Karpas-422 (cell line): ENCODE results near the gene PRL. TPM values are rescaled to one million over a fixed set of nuclear protein-coding genes. Genes with fewer than 3 reads are reported as not detected.

Experiments used
- DNase-seq: peaks from one replicate; pipeline ENCODE4 v3.0.0-alpha.2; 2015
- H2AFZ ChIP-seq: fragments of 200-600 bp; sonication (generic); 2 replicates; pipeline ENCODE4 v1.6.1; 2014; ENCODE audit warnings: antibody characterized with exemption, low read length, mixed read lengths
- H3K27ac ChIP-seq: fragments of 200-600 bp; sonication (generic); 2 replicates; pipeline ENCODE4 v1.5.1; 2014; ENCODE audit warnings: mild to moderate bottlenecking, low read length, moderate library complexity
- H3K27me3 ChIP-seq: fragments of 200-600 bp; sonication (generic); 2 replicates; pipeline ENCODE4 v1.6.1; 2014; ENCODE audit warnings: low read length, mixed read lengths
- H3K36me3 ChIP-seq: fragments of 200-600 bp; sonication (generic); 2 replicates; pipeline ENCODE4 v1.6.1; 2014; ENCODE audit warnings: low read length, mixed read lengths; ENCODE audit not compliant: insufficient read depth
- H3K4me1 ChIP-seq: fragments of 200-600 bp; sonication (generic); 2 replicates; pipeline ENCODE4 v1.6.1; 2014; ENCODE audit warnings: mild to moderate bottlenecking, low read length, mixed read lengths
- H3K4me2 ChIP-seq: fragments of 200-600 bp; sonication (generic); 2 replicates; pipeline ENCODE4 v1.6.1; 2014; ENCODE audit warnings: low read length, low read depth, mild to moderate bottlenecking; ENCODE audit not compliant: poor library complexity, severe bottlenecking
- H3K4me3 ChIP-seq: fragments of 200-600 bp; sonication (generic); 2 replicates; pipeline ENCODE4 v1.5.1; 2014; ENCODE audit warnings: mild to moderate bottlenecking, antibody characterized with exemption, low read length, mixed read lengths
- H3K79me2 ChIP-seq: fragments of 200-600 bp; sonication (generic); 2 replicates; pipeline ENCODE4 v1.6.1; 2014; ENCODE audit warnings: mild to moderate bottlenecking, low read length, mixed read lengths
- H3K9ac ChIP-seq: fragments of 200-600 bp; sonication (generic); 2 replicates; pipeline ENCODE4 v1.6.0; 2014; ENCODE audit warnings: low read length
- H3K9me2 ChIP-seq: fragments of 200-600 bp; sonication (generic), shearing (Covaris generic); replicated peaks from 2 replicates; pipeline ENCODE4 v1.6.0; 2014; ENCODE audit warnings: mild to moderate bottlenecking, low read length, moderate library complexity; ENCODE audit not compliant: insufficient read depth
- H3K9me3 ChIP-seq: fragments of 300-700, 200-600 bp; sonication (generic); 2 replicates; pipeline ENCODE4 v1.6.1; 2014; ENCODE audit warnings: low read length, mixed read lengths
- H4K20me1 ChIP-seq: fragments of 200-600 bp; sonication (generic); 2 replicates; pipeline ENCODE4 v1.6.1; 2014; ENCODE audit warnings: mild to moderate bottlenecking, antibody characterized with exemption, low read length, low read depth; ENCODE audit not compliant: insufficient read depth
- total RNA-seq: library from RNA; depleted of rRNA; stranded (reverse); fragments of >200 nt; shearing (Covaris generic); gene quantifications from 2 replicates; pipeline ENCODE4 v1.2.3, GENCODE V29; 2014; ENCODE audit warnings: low replicate concordance

The PRL gene
- total RNA-seq, 1 experiment from 2014 or later: not detected

DNA sequence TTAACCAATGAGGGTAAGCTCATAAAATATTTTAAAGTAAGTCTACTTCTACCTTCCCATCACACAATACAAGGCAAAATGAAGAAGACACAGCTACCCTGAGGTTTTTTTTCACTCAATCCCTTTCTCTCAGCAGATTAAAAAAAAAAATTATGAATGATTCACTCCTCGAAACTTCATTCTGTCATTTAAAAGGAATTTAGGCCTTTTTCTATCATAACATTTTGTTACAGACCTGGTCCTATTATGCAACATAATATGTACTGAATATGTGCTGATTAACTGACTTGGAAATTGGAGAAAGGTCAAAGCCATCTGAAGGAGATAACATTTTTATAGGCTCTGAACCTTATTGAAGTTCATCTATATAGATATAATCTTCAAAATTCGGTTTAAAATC, 45.5 kb downstream of the PRL start:
- H3K27ac ChIP-seq: no peak overlapping the region
- no peaks in the 10 kb centered on the region for H3K4me1 ChIP-seq
- H3K9me2 ChIP-seq: peaks cover 4% of the 10 kb centered on the region; the same call in 1 of the 2 replicates
- no peak overlapping the region for H3K4me2 ChIP-seq
- no peak for DNase-seq
- H3K36me3 ChIP-seq: no peaks in the 10 kb centered on the region
- H4K20me1 ChIP-seq: no peaks in the 10 kb centered on the region
- H3K27me3 ChIP-seq: no peaks in the 10 kb centered on the region
- no peak overlapping the region for H2AFZ ChIP-seq
- no peak overlapping the region for H3K9ac ChIP-seq
- no peak overlapping the region for H3K4me3 ChIP-seq
- H3K9me3 ChIP-seq: 0 out of 2 replicates have a peak, but pooled peaks cover 3% of the 10 kb centered on the region
- H3K79me2 ChIP-seq: no peaks in the 10 kb centered on the region

DNA sequence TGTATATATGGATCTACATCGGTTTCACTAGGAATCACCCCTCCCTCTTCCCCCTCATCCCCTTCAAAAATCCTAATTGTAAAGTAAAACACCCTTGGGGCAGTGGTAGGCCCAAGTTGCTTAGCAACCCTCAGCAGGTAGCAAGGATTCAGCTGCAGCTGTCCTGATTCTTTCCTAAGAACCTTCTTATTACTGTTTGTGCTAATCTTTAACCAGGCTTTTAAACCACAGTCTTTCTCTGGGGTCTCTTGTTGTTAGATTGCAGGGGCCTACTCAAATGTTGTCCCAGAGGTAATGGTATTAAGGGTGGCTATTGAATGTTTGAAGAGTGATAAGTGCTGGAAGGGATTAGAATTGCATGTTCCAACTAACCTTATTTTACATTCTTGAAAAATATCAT, 46.4 kb downstream of the PRL start:
- no peak overlapping the region for H3K4me2 ChIP-seq
- no peak overlapping the region for H3K4me3 ChIP-seq
- no peaks in the 10 kb centered on the region for H3K27me3 ChIP-seq
- 0 out of 2 replicates have a peak, but pooled peaks cover 3% of the 10 kb centered on the region for H3K9me3 ChIP-seq
- DNase-seq: no peak
- peaks cover 4% of the 10 kb centered on the region; the same call in 1 of the 2 replicates for H3K9me2 ChIP-seq
- H3K9ac ChIP-seq: no peak overlapping the region
- H3K4me1 ChIP-seq: no peaks in the 10 kb centered on the region
- H4K20me1 ChIP-seq: no peaks in the 10 kb centered on the region
- no peaks in the 10 kb centered on the region for H3K79me2 ChIP-seq
- H3K36me3 ChIP-seq: no peaks in the 10 kb centered on the region
- H2AFZ ChIP-seq: no peak overlapping the region
- H3K27ac ChIP-seq: no peak overlapping the region

DNA sequence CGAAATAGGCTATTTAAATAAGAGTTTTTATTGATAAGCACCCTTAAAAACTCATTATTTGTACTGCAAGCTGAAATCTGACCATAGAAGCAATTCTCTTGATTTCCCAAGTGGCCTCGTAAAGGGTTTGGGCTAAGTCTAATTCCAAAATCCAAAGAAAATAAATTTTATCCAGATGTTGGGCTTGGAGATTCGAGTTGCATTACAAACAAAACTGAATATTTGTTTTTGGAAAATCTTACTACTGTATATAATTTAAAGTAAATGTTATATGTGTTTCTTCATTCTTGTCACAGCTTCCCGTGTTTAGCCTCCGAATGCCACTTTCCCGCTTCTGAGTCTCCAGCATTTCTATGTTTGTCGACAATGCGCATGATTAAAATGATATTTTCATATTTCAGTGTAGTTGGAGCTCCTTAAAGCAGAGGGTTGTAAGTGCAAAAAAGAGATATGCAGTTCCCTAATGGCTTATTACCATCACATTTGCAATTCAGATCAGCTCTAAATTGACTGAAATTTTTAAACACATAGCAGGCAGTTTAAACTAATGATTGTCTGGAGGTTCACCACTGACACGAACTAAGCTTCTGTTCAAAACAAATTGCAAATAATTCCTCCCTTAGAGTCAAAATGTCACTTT, 47.0 kb downstream of the PRL start:
- H3K9me2 ChIP-seq: peaks cover 4% of the 10 kb centered on the region; the same call in 1 of the 2 replicates
- H3K4me3 ChIP-seq: no peak overlapping the region
- H4K20me1 ChIP-seq: no peaks in the 10 kb centered on the region
- H3K79me2 ChIP-seq: no peaks in the 10 kb centered on the region
- no peak overlapping the region for H2AFZ ChIP-seq
- 0 out of 2 replicates have a peak, but pooled peaks cover 3% of the 10 kb centered on the region for H3K9me3 ChIP-seq
- H3K9ac ChIP-seq: no peak overlapping the region
- no peak overlapping the region for H3K4me2 ChIP-seq
- no peaks in the 10 kb centered on the region for H3K4me1 ChIP-seq
- no peak for DNase-seq
- H3K27ac ChIP-seq: no peak overlapping the region
- no peaks in the 10 kb centered on the region for H3K27me3 ChIP-seq
- no peaks in the 10 kb centered on the region for H3K36me3 ChIP-seq

DNA sequence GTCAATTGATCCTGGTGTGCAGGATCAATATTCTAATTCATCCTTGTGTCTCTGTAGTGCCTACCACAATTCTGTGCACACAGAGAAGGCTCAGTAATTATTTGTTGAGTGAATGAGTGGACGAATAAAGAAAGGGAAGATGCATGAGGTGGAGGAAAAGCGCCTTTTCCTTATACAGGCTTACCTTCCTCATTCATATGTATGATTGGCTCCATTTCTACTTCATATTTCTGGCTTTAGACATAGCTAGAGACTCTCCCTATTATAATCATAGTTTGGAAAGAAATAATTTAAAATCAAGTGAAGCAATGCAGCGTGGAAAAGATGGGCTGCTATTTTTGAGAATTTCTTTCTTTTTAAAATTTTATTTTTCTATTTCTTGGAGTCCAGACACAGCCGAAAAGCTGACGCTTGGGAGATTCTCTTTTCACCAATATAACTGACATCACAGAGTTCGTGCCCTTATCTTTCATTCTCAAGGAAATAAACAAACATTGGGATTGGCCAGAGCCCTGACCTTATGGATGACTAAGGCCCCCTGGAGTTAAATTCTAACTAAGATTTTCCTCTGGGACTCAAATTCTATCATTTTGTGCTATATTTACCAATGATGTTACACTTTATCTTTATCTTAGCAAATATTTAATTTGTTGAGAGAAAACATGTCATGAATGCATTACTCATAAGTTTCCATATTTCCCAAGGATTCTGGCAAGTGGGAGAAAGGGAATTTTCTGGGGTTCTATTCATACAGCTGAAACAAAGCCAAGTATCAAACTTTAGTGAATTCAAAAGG, 48.1 kb downstream of the PRL start:
- no peaks in the 10 kb centered on the region for H3K4me1 ChIP-seq
- no peaks in the 10 kb centered on the region for H3K79me2 ChIP-seq
- no peak overlapping the region for H3K27ac ChIP-seq
- no peaks in the 10 kb centered on the region for H4K20me1 ChIP-seq
- DNase-seq: no peak
- 0 out of 2 replicates have a peak, but pooled peaks cover 3% of the 10 kb centered on the region for H3K9me3 ChIP-seq
- peaks cover 4% of the 10 kb centered on the region; the same call in 1 of the 2 replicates for H3K9me2 ChIP-seq
- no peak overlapping the region for H3K4me2 ChIP-seq
- H3K36me3 ChIP-seq: no peaks in the 10 kb centered on the region
- no peaks in the 10 kb centered on the region for H3K27me3 ChIP-seq
- H2AFZ ChIP-seq: no peak overlapping the region
- H3K4me3 ChIP-seq: no peak overlapping the region
- no peak overlapping the region for H3K9ac ChIP-seq

DNA sequence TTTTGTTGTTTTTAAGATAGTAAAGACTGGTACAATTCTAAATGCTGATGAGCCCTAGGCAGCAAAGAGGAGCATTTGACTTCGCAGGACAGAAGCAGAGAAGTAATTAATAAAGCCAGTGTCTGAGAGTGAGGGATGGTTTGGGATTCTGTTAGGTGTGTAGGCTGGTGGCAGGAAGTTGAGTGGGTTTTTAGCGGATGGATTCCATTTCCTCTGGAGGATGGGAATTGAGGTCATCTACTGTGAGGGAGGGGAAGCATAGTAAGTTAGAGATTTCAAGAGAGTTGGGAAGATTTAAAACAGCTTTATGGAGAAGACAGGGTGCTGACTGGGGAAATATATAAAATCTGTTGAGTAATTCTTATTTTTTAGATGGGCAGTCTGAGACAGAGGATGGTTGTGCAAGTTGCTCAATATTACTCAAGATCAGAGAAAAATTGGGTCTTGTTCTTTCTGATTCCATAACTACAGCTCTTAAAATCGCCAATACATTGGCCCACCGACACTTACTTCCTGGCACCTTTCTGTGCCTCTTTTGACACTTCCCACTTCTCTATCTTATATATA, 48.8 kb downstream of the PRL start:
- Histone ChIP-seq H3K9me2 (peaks cover 4% of the 10 kb centered on the region; the same call in 1 of the 2 replicates), H3K4me2 (no peak overlapping the region), H3K27me3 (no peaks in the 10 kb centered on the region), H3K9ac (no peak overlapping the region), H4K20me1 (no peaks in the 10 kb centered on the region), H3K9me3 (0 out of 2 replicates have a peak, but pooled peaks cover 3% of the 10 kb centered on the region), H3K36me3 (no peaks in the 10 kb centered on the region), H2AFZ (no peak overlapping the region), H3K79me2 (no peaks in the 10 kb centered on the region), H3K27ac (no peak overlapping the region), H3K4me1 (no peaks in the 10 kb centered on the region), H3K4me3 (no peak overlapping the region)
- no peak for DNase-seq

DNA sequence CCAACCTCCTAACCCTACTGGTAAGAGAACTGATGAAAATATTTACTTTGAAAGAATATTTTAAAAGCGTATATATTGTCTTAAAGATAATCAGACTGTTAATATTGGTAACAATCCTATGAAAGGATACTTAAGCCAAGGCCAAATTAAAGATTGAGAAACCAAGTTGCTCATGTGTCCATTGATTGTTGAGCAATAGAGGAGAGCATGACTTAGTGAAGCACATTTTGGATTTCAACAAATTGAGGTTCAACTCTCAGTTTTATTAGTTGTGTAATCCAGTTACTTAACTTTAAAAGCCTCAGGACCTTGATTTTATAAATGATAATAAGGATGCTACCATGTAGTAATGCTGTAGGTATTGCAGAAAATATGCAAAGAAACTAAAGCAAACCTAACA, 56.8 kb downstream of the PRL start:
- Histone ChIP-seq H3K9me2 (no peaks in the 10 kb centered on the region), H3K36me3 (no peaks in the 10 kb centered on the region), H3K27me3 (no peaks in the 10 kb centered on the region), H3K4me2 (no peak overlapping the region), H3K9me3 (0 out of 2 replicates have a peak, but pooled peaks cover 4% of the 10 kb centered on the region), H4K20me1 (no peaks in the 10 kb centered on the region), H3K27ac (no peak overlapping the region), H3K4me1 (no peaks in the 10 kb centered on the region), H3K4me3 (no peak overlapping the region), H2AFZ (no peak overlapping the region), H3K9ac (no peak overlapping the region), H3K79me2 (no peaks in the 10 kb centered on the region)
- no peak for DNase-seq

DNA sequence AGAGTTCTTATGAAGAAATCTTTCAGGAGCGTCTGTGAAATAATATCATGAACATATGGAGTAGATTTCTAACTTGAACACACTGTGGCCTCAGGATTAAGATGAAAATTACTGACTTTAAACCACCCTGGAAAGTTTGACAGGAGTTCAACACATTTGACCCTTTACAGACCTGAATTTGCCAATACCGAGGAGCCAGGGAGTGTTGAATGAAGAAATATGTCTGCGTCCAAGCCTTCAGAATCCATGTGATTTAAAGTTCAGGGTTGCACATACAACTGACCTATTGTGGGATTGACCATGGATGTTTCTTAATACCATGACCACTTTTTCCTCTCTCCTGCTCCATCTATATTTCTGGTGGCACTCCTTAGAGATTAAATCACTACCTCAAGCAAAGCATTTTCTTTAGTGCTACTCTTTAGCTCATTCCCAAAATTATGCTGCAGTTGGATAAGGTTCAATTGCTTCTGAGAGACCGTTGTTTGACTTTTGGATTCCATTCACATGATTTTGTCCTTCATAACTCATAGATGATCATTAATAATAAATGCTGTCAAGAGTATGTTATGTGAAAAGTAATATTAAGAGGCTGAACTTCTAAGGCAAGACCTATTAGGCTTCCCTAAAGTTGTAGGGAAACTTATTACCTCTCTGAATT, 57.4 kb downstream of the PRL start:
- Histone ChIP-seq H3K9me3 (0 out of 2 replicates have a peak, but pooled peaks cover 4% of the 10 kb centered on the region), H3K79me2 (no peaks in the 10 kb centered on the region), H3K27me3 (no peaks in the 10 kb centered on the region), H4K20me1 (no peaks in the 10 kb centered on the region), H2AFZ (no peak overlapping the region), H3K4me1 (no peaks in the 10 kb centered on the region), H3K27ac (no peak overlapping the region), H3K9ac (no peak overlapping the region), H3K4me2 (no peak overlapping the region), H3K9me2 (no peaks in the 10 kb centered on the region), H3K4me3 (no peak overlapping the region), H3K36me3 (no peaks in the 10 kb centered on the region)
- DNase-seq: no peak

DNA sequence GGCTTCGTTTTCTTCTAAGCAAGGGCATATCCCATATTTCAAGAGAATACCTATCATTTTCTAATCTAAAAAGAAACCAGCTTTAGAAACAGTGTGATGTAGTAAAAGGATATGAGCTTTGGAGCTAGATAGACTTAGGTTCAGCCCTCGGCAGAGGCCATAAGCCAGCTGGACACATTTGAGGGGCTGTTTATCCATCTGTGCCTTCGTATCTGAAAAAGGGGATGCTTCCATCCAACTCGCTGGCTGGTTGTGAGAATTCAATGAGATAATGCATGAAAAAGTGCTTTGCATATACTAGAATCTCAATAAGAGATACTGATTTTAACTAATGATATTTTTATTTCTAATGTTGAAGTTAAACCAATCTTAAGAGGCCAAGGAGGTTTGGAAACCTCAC, 58.0 kb downstream of the PRL start:
- 0 out of 2 replicates have a peak, but pooled peaks cover 4% of the 10 kb centered on the region for H3K9me3 ChIP-seq
- DNase-seq: no peak
- H3K79me2 ChIP-seq: no peaks in the 10 kb centered on the region
- no peak overlapping the region for H3K27ac ChIP-seq
- no peak overlapping the region for H3K9ac ChIP-seq
- H3K4me1 ChIP-seq: no peaks in the 10 kb centered on the region
- no peak overlapping the region for H2AFZ ChIP-seq
- no peak overlapping the region for H3K4me2 ChIP-seq
- no peaks in the 10 kb centered on the region for H4K20me1 ChIP-seq
- no peak overlapping the region for H3K4me3 ChIP-seq
- no peaks in the 10 kb centered on the region for H3K27me3 ChIP-seq
- H3K9me2 ChIP-seq: no peaks in the 10 kb centered on the region; the same call in 1 of the 2 replicates
- no peaks in the 10 kb centered on the region for H3K36me3 ChIP-seq
